Immature natural killer cell (primary cell): ENCODE results near the gene SNX25. TPM values are rescaled to one million over a fixed set of nuclear protein-coding genes. Genes with fewer than 3 reads are reported as not detected.
"Not testable (repeated sequence)": the region's sequence is repeated elsewhere in the genome, so short reads cannot be mapped to it uniquely, and the experiment has no call there.

Experiments used
- DNase-seq, 3 donors: peaks; one replicate each; pipeline ENCODE4 v3.0.0; 2022; ENCODE audit warnings: mixed read lengths in 1 of 3
- H3K27ac Mint-ChIP-seq, 6 donors: one replicate each; pipeline ENCODE4 v1.8.0; 2020; ENCODE audit warnings: mixed read lengths in 6 of 6, mild to moderate bottlenecking in 5 of 6, inconsistent platforms in 4 of 6, moderate library complexity in 3 of 6
- H3K27me3 Mint-ChIP-seq, 3 donors: one replicate each; pipeline ENCODE4 v1.8.0; 2020 to 2021; ENCODE audit warnings: low read depth in 3 of 3, mild to moderate bottlenecking in 3 of 3, mixed read lengths in 3 of 3, moderate library complexity in 3 of 3, inconsistent platforms in 1 of 3
- H3K36me3 Mint-ChIP-seq, 3 donors: one replicate each; pipeline ENCODE4 v1.8.0; 2020; ENCODE audit warnings: mixed read lengths in 3 of 3, inconsistent platforms in 2 of 3, mild to moderate bottlenecking in 2 of 3
- H3K4me1 Mint-ChIP-seq, 2 donors: one replicate each; pipeline ENCODE4 v1.8.0; 2020; ENCODE audit warnings: inconsistent platforms in 2 of 2, mild to moderate bottlenecking in 2 of 2, mixed read lengths in 2 of 2, moderate library complexity in 1 of 2
- H3K4me3 Mint-ChIP-seq, 5 donors: one replicate each; pipeline ENCODE4 v1.8.0; 2020; ENCODE audit warnings: mild to moderate bottlenecking in 5 of 5, mixed read lengths in 5 of 5, inconsistent platforms in 3 of 5, moderate library complexity in 3 of 5
- H3K9me3 Mint-ChIP-seq, 6 donors: one replicate each; pipeline ENCODE4 v1.8.0; 2020; ENCODE audit warnings: mild to moderate bottlenecking in 6 of 6, mixed read lengths in 6 of 6, inconsistent platforms in 4 of 6, moderate library complexity in 3 of 6
- polyA plus RNA-seq, 3 donors: library from polyadenylated mRNA; unstranded; fragments of 300-500 nt; fragmentation: Illumina TruSeq; gene quantifications; one replicate each; pipeline ENCODE4 v1.2.3, GENCODE V29; 2021

SNX25 gene
- polyA plus RNA-seq, 3 donors from 2014 or later, result 1.9 to 5.2 (median 3.3) TPM

- no peaks in the 10 kb centered on the region for H3K27me3 Mint-ChIP-seq
- H3K36me3 Mint-ChIP-seq, result peaks cover 30 to 57% (median 51%) of the 10 kb centered on the region in 3 donors
- no peaks in the 10 kb centered on the region for H3K9me3 Mint-ChIP-seq
- peak overlapping the region in 1 of 5 donors; percentile 31 for H3K4me3 Mint-ChIP-seq
- DNase-seq, result no peak
- peaks cover 6 to 13% of the 10 kb centered on the region in 2 donors for H3K4me1 Mint-ChIP-seq
- H3K27ac Mint-ChIP-seq, result peak overlapping the region in 2 of 6 donors; percentile 20 to 77
Measured at GRCh38 chr4:185344743-185345538, 135.5 kb downstream of the SNX25 start.

- peaks cover 6 to 13% of the 10 kb centered on the region in 2 donors for H3K4me1 Mint-ChIP-seq
- peaks cover 36 to 62% (median 59%) of the 10 kb centered on the region in 3 donors for H3K36me3 Mint-ChIP-seq
- H3K9me3 Mint-ChIP-seq, result no peaks in the 10 kb centered on the region
- H3K27ac Mint-ChIP-seq, result no peak overlapping the region
- no peaks in the 10 kb centered on the region for H3K27me3 Mint-ChIP-seq
- DNase-seq, result no peak
- H3K4me3 Mint-ChIP-seq, result no peak overlapping the region
Measured at GRCh38 chr4:185346975-185347601, 137.7 kb downstream of the SNX25 start.

GRCh38 chr4:185351691-185352090 lies 142.3 kb downstream of the SNX25 start:
- Mint-ChIP-seq H3K27me3 (peaks cover 0 to 2% (median 0%) of the 10 kb centered on the region in 3 donors), H3K4me1 (no peaks in the 10 kb centered on the region), H3K36me3 (peaks cover 42 to 62% (median 59%) of the 10 kb centered on the region in 3 donors), H3K4me3 (no peak overlapping the region), H3K9me3 (no peaks in the 10 kb centered on the region), H3K27ac (no peak overlapping the region)
- no peak for DNase-seq

- Mint-ChIP-seq H3K27ac (no peak overlapping the region), H3K36me3 (peaks cover 37 to 62% (median 54%) of the 10 kb centered on the region in 3 donors), H3K27me3 (peaks cover 0 to 2% (median 0%) of the 10 kb centered on the region in 3 donors), H3K4me1 (no peaks in the 10 kb centered on the region), H3K9me3 (no peaks in the 10 kb centered on the region), H3K4me3 (no peak overlapping the region)
- DNase-seq, result no peak
Measured at GRCh38 chr4:185352202-185352601, 142.8 kb downstream of the SNX25 start.

- H3K9me3 Mint-ChIP-seq, result no peaks in the 10 kb centered on the region
- no peaks in the 10 kb centered on the region for H3K4me1 Mint-ChIP-seq
- peak overlapping the region in 1 of 6 donors; percentile 10 for H3K27ac Mint-ChIP-seq
- peaks cover 37 to 65% (median 54%) of the 10 kb centered on the region in 3 donors for H3K36me3 Mint-ChIP-seq
- no peak for DNase-seq
- peaks cover 0 to 2% (median 0%) of the 10 kb centered on the region in 3 donors for H3K27me3 Mint-ChIP-seq
- H3K4me3 Mint-ChIP-seq, result no peak overlapping the region
Measured at GRCh38 chr4:185352741-185353140, 143.3 kb downstream of the SNX25 start.

GRCh38 chr4:185357211-185357610 lies 147.8 kb downstream of the SNX25 start:
- DNase-seq, result no peak
- H3K27ac Mint-ChIP-seq, result no peak overlapping the region
- no peaks in the 10 kb centered on the region for H3K9me3 Mint-ChIP-seq
- H3K36me3 Mint-ChIP-seq, result peaks cover 20 to 42% (median 29%) of the 10 kb centered on the region in 3 donors
- H3K27me3 Mint-ChIP-seq, result peaks cover 0 to 2% (median 0%) of the 10 kb centered on the region in 3 donors
- no peak overlapping the region for H3K4me3 Mint-ChIP-seq
- no peaks in the 10 kb centered on the region for H3K4me1 Mint-ChIP-seq

- no peak for DNase-seq
- Mint-ChIP-seq H3K4me1 (no peaks in the 10 kb centered on the region), H3K9me3 (no peaks in the 10 kb centered on the region), H3K27me3 (no peaks in the 10 kb centered on the region), H3K36me3 (peaks cover 16 to 36% (median 22%) of the 10 kb centered on the region in 3 donors), H3K27ac (peak overlapping the region in 1 of 6 donors; percentile 41), H3K4me3 (no peak overlapping the region)
Measured at GRCh38 chr4:185357733-185358440, 148.5 kb downstream of the SNX25 start.

GRCh38 chr4:185358514-185358913 lies 149.1 kb downstream of the SNX25 start:
- no peaks in the 10 kb centered on the region for H3K27me3 Mint-ChIP-seq
- H3K4me1 Mint-ChIP-seq, result no peaks in the 10 kb centered on the region
- H3K27ac Mint-ChIP-seq, result no peak overlapping the region
- DNase-seq, result no peak
- H3K36me3 Mint-ChIP-seq, result peaks cover 16 to 37% (median 22%) of the 10 kb centered on the region in 3 donors
- no peak overlapping the region for H3K4me3 Mint-ChIP-seq
- no peaks in the 10 kb centered on the region for H3K9me3 Mint-ChIP-seq

GRCh38 chr4:185358959-185359358 lies 149.6 kb downstream of the SNX25 start:
- H3K4me1 Mint-ChIP-seq, result no peaks in the 10 kb centered on the region
- peaks cover 16 to 36% (median 22%) of the 10 kb centered on the region in 3 donors for H3K36me3 Mint-ChIP-seq

GRCh38 chr4:185359767-185360446 lies 150.5 kb downstream of the SNX25 start:
- Mint-ChIP-seq H3K9me3 (no peaks in the 10 kb centered on the region), H3K4me3 (no peak overlapping the region), H3K36me3 (peaks cover 16 to 30% (median 22%) of the 10 kb centered on the region in 3 donors), H3K4me1 (no peaks in the 10 kb centered on the region), H3K27ac (no peak overlapping the region), H3K27me3 (no peaks in the 10 kb centered on the region)
- no peak for DNase-seq

More at GRCh38 chr4:185358959-185359358, 149.6 kb downstream of the SNX25 start:
- no peak for DNase-seq
- Mint-ChIP-seq H3K4me3 (no peak overlapping the region), H3K27ac (no peak overlapping the region), H3K9me3 (no peaks in the 10 kb centered on the region), H3K27me3 (no peaks in the 10 kb centered on the region)

GRCh38 chr4:185361872-185362271 lies 152.5 kb downstream of the SNX25 start:
- H3K27me3 Mint-ChIP-seq, result no peaks in the 10 kb centered on the region
- no peak overlapping the region for H3K4me3 Mint-ChIP-seq
- peaks cover 9 to 35% (median 13%) of the 10 kb centered on the region in 3 donors for H3K36me3 Mint-ChIP-seq
- no peaks in the 10 kb centered on the region for H3K4me1 Mint-ChIP-seq
- H3K9me3 Mint-ChIP-seq, result no peaks in the 10 kb centered on the region
- no peak overlapping the region for H3K27ac Mint-ChIP-seq
- no peak for DNase-seq

- H3K4me1 Mint-ChIP-seq, H3K4me3 Mint-ChIP-seq, H3K9me3 Mint-ChIP-seq, H3K27me3 Mint-ChIP-seq, H3K27ac Mint-ChIP-seq, DNase-seq: not testable (repeated sequence)
- H3K36me3 Mint-ChIP-seq, result peaks cover 8 to 28% (median 11%) of the 10 kb centered on the region in 3 donors
Measured at GRCh38 chr4:185362570-185362969, 153.2 kb downstream of the SNX25 start.

GRCh38 chr4:185363251-185363650 lies 153.9 kb downstream of the SNX25 start:
- no peak overlapping the region for H3K4me3 Mint-ChIP-seq
- H3K27ac Mint-ChIP-seq, result no peak overlapping the region
- no peak for DNase-seq
- H3K9me3 Mint-ChIP-seq, result no peaks in the 10 kb centered on the region
- no peaks in the 10 kb centered on the region for H3K4me1 Mint-ChIP-seq
- H3K27me3 Mint-ChIP-seq, result no peaks in the 10 kb centered on the region
- peaks cover 4 to 23% (median 8%) of the 10 kb centered on the region in 3 donors for H3K36me3 Mint-ChIP-seq
